Stimulated activated CD8-positive, alpha-beta memory T cell treated with anti-CD3 and anti-CD28 coated beads, Interleukin-2, amount 100 ng/mL, for 1 hour (primary cell): Measurements from ENCODE around the gene KCTD2.

Experiments
- DNase-seq, 2 donors: peaks; one replicate each; pipeline ENCODE4 v3.0.0-alpha.2; 2020; ENCODE audit warnings: low read depth in 2 of 2

KCTD2 gene

GRCh38 chr17:75099881-75100595 lies 53.0 kb downstream of the KCTD2 start:
- DNase-seq, result no peak

GRCh38 chr17:75102385-75102821 lies 55.4 kb downstream of the KCTD2 start:
- DNase-seq, result no peak

- no peak for DNase-seq
Observed at GRCh38 chr17:75103601-75104554, 56.9 kb downstream of the KCTD2 start.

- DNase-seq, result no peak
Observed at GRCh38 chr17:75105126-75106080, 58.4 kb downstream of the KCTD2 start.

- DNase-seq, result no peak
Observed at GRCh38 chr17:75108193-75108592, 61.2 kb downstream of the KCTD2 start.

GRCh38 chr17:75109046-75109406 lies 62.0 kb downstream of the KCTD2 start:
- no peak for DNase-seq

GRCh38 chr17:75109407-75110233 lies 62.6 kb downstream of the KCTD2 start, which contains the start of gene ARMC7:
Gene ARMC7 (plus strand): TSS chr17:75109969. CDS start chr17:75110289, 320 bp downstream.
- DNase-seq, result peak; percentile 75 to 84

- DNase-seq, result no peak
Observed at GRCh38 chr17:75110234-75110937, 63.4 kb downstream of the KCTD2 start.

- no peak for DNase-seq
Observed at GRCh38 chr17:75111777-75112335, 64.8 kb downstream of the KCTD2 start.

GRCh38 chr17:75113798-75114551 lies 67.0 kb downstream of the KCTD2 start:
- peak; percentile 79 to 83 for DNase-seq

- no peak for DNase-seq
Observed at GRCh38 chr17:75114552-75115314, 67.7 kb downstream of the KCTD2 start.
